ENCODE results near the gene ABHD16A. TPM values are rescaled to one million over a fixed set of nuclear protein-coding genes. Genes with fewer than 3 reads are reported as not detected.

ABHD16A gene
- total and polyA plus RNA-seq, 10 of the 15 experiments (the other 5 are each of a cell fraction or from before 2014, with no cell fraction given) = 7.5 to 43.0 (median 32.9) TPM

- SMC1A ChIA-PET (ENCODE audit: uncharacterized antibody, unreplicated experiment) = no interaction called here
- BruUV-seq (replicated peaks) = no TSS peak
Measured at GRCh38 chr6:31658983-31659648, 44.0 kb downstream of the ABHD16A start.

More at GRCh38 chr6:31658983-31659648, 44.0 kb downstream of the ABHD16A start:
- H3K79me2 ChIP-seq (ENCODE audit: control insufficient read depth, insufficient read depth, low read length) = peaks cover 51% of the 10 kb centered on the region
- H3K4me3 ChIP-seq = peak overlapping the region; percentile 79
- H3K4me2 ChIP-seq (ENCODE audit: control insufficient read depth, insufficient read depth) = peak overlapping the region; percentile 99
- FAIRE-seq = no peak
- in situ Hi-C loops (cut with MboI) = no loop called here
- 70% methylated on average over 13 of the region's 13 CpGs for WGBS (ENCODE audit: insufficient coverage, insufficient replicate concordance, low lambda C conversion rate, missing lambda C conversion rate)
- TF ChIP-seq ZNF592 (IDR thresholded peaks at IDR 0.05) = no peak
- no peak for TF ChIP-seq STAT1 (conservative IDR thresholded peaks at IDR 0.05)
- no peak for TF ChIP-seq ZNF217 (IDR thresholded peaks at IDR 0.05)
- TF ChIP-seq KAT2A (conservative IDR thresholded peaks at IDR 0.05; ENCODE audit: control insufficient read depth, low read depth, low read length) = no peak
- no peak for TF ChIP-seq NBN (IDR thresholded peaks at IDR 0.05)
- TF ChIP-seq DPF2 (IDR thresholded peaks at IDR 0.05) = no peak
- peak; percentile 48 for TF ChIP-seq POLR2A (IDR thresholded peaks at IDR 0.05; ENCODE audit: low read depth, low read length)
- peaks cover 42% of the 10 kb centered on the region for H3K4me1 ChIP-seq (ENCODE audit: control insufficient read depth, insufficient read depth, low read length)
- no peak for DNase-seq (ENCODE audit: low read depth, low spot score)
- intact Hi-C loops (cut with micrococcal nuclease; ENCODE audit: unreplicated experiment) = no loop called here
- no peak overlapping the region for H2AFZ ChIP-seq (ENCODE audit: control insufficient read depth, low read depth, low read length)
- POLR2A ChIA-PET = interaction anchor here (0.6 to 0.8 kb wide), 6 partner anchors 37 to 171 kb away, joined by 3 to 6 read pairs (median 4); partner anchors contain the start of gene NFKBIL1
- H4K20me1 ChIP-seq (ENCODE audit: control insufficient read depth, insufficient read depth) = no peaks in the 10 kb centered on the region
- H3K9ac ChIP-seq (ENCODE audit: control insufficient read depth, insufficient read depth, low read length) = peak overlapping the region; percentile 95
- no peaks in the 10 kb centered on the region for H3K27me3 ChIP-seq (replicated peaks in 1 of 2; ENCODE audit: control insufficient read depth in 2 of 2, insufficient read depth in 2 of 2, low read length in 1 of 2)
- H3K9me3 ChIP-seq (replicated peaks; ENCODE audit: control insufficient read depth, insufficient read depth, low read length) = no peaks in the 10 kb centered on the region; the same call in 2 of the 3 replicates
- ATAC-seq = no peak
- RAD21 ChIA-PET (ENCODE audit: unreplicated experiment) = interaction anchor here (1.2 to 1.6 kb wide), 2 partner anchors 80 to 108 kb away, joined by 3 to 6 read pairs; partner anchors contain the start of gene MSH5
- peak overlapping the region; percentile 94 for H3K27ac ChIP-seq (ENCODE audit: control insufficient read depth, insufficient read depth)
- H3K36me3 ChIP-seq (ENCODE audit: control insufficient read depth in 2 of 2, insufficient read depth in 2 of 2, low read length in 1 of 2) = peaks cover 0 to 12% of the 10 kb centered on the region in 2 experiments
- CTCF ChIA-PET = no interaction called here
